Large intestine (tissue), 12 donors: ENCODE data around the gene DNAH8. TPM values are rescaled to one million over a fixed set of nuclear protein-coding genes. Genes with fewer than 3 reads are reported as not detected.

Source experiments
- DNase-seq, 2 donors: peaks; one replicate each; pipeline versions ENCODE4 v3.0.0 to v3.0.0-alpha.2; 2013
- H3K27ac ChIP-seq: one replicate; pipeline ENCODE4 v1.5.1; 2013; ENCODE audit warnings: low read length
- H3K27me3 ChIP-seq: 2 replicates; pipeline ENCODE4 v1.6.1; 2013; ENCODE audit warnings: low read length; ENCODE audit not compliant: control insufficient read depth, insufficient read depth
- H3K36me3 ChIP-seq: 2 replicates; pipeline ENCODE4 v1.6.1; 2013; ENCODE audit warnings: low read length; ENCODE audit not compliant: control insufficient read depth, insufficient read depth
- H3K4me1 ChIP-seq: one replicate; pipeline ENCODE4 v1.6.1; 2013; ENCODE audit warnings: low read length; ENCODE audit not compliant: control insufficient read depth, insufficient read depth
- H3K4me3 ChIP-seq: one replicate; pipeline ENCODE4 v1.5.1; 2013; ENCODE audit warnings: low read length
- H3K9me3 ChIP-seq: one replicate; pipeline ENCODE4 v1.6.1; 2013; ENCODE audit warnings: mild to moderate bottlenecking, low read depth, low read length, moderate library complexity; ENCODE audit not compliant: control insufficient read depth
- WGBS: methylation state at CpG from one replicate; pipeline ENCODE4 v1.1.5; 2013; ENCODE audit warnings: low lambda C conversion rate; ENCODE audit not compliant: insufficient coverage; 5-methylcytosine and 5-hydroxymethylcytosine counted together
- long read RNA-seq, 11 donors: transcript quantifications; one replicate each; lab custom pipeline, GENCODE V29; 2026
- polyA plus RNA-seq: library from polyadenylated mRNA; unstranded; fragments of 120-200 nt; gene quantifications from one replicate; pipeline ENCODE4 v1.2.1, GENCODE V29; 2013

Gene DNAH8
- 0.01 TPM for polyA plus RNA-seq
- long read RNA-seq, donor 1, result 0 reads
- long read RNA-seq, donor 2, result 0 reads
- long read RNA-seq, donor 3, result 0 reads
- long read RNA-seq, donor 4, result 0 reads
- long read RNA-seq, donor 5, result 0 reads
- long read RNA-seq, donor 6, result 0 reads
- long read RNA-seq, donor 7, result 0 reads
- long read RNA-seq, donor 8, result 0 reads
- long read RNA-seq, donor 9, result 0 reads
- long read RNA-seq, donor 10, result 0 reads
- long read RNA-seq, donor 11, result 0 reads

- Histone ChIP-seq H3K9me3 (no peaks in the 10 kb centered on the region), H3K4me1 (no peaks in the 10 kb centered on the region), H3K27me3 (peaks cover 35% of the 10 kb centered on the region), H3K4me3 (no peak within 1 kb of the TSS), H3K36me3 (no peaks in the 10 kb centered on the region), H3K27ac (no peak within 1 kb of the TSS)
- WGBS, result 0% methylated on average over 1 of the region's 44 CpGs
- no peak for DNase-seq
Observed at GRCh38 chr6:38715016-38715689, at the start of gene DNAH8. DNAH8 (plus strand) TSS chr6:38715311; CDS start chr6:38722810, 7,499 bp downstream.

GRCh38 chr6:38671885-38672467, 43.1 kb upstream of the DNAH8 start:
- H3K27me3 ChIP-seq, result no peaks in the 10 kb centered on the region
- H3K4me3 ChIP-seq, result no peak overlapping the region
- H3K9me3 ChIP-seq, result no peaks in the 10 kb centered on the region
- H3K36me3 ChIP-seq, result peaks cover 17% of the 10 kb centered on the region
- peak; percentile 19 to 35 for DNase-seq
- no peak overlapping the region for H3K27ac ChIP-seq
- no peaks in the 10 kb centered on the region for H3K4me1 ChIP-seq
- no CpG with 5 or more reads among the region's 2 CpGs for WGBS

- Histone ChIP-seq H3K9me3 (no peaks in the 10 kb centered on the region), H3K27ac (no peak overlapping the region), H3K27me3 (no peaks in the 10 kb centered on the region), H3K36me3 (peaks cover 26% of the 10 kb centered on the region), H3K4me1 (no peaks in the 10 kb centered on the region), H3K4me3 (no peak overlapping the region)
- WGBS, result 40% methylated on average over 2 of the region's 9 CpGs
- no peak for DNase-seq
Observed at GRCh38 chr6:38673397-38674165, 41.5 kb upstream of the DNAH8 start.

GRCh38 chr6:38676236-38676973, 38.7 kb upstream of the DNAH8 start:
- H3K27ac ChIP-seq, result no peak overlapping the region
- DNase-seq, result no peak

GRCh38 chr6:38676974-38677544, 38.1 kb upstream of the DNAH8 start:
- WGBS, result no CpG with 5 or more reads among the region's 1 CpG
- Histone ChIP-seq H3K9me3 (no peaks in the 10 kb centered on the region), H3K4me3 (no peak overlapping the region), H3K27me3 (no peaks in the 10 kb centered on the region), H3K4me1 (no peaks in the 10 kb centered on the region), H3K27ac (no peak overlapping the region), H3K36me3 (peaks cover 33% of the 10 kb centered on the region)
- no peak for DNase-seq

More at GRCh38 chr6:38676236-38676973, 38.7 kb upstream of the DNAH8 start:
- no peaks in the 10 kb centered on the region for H3K27me3 ChIP-seq
- H3K36me3 ChIP-seq, result peaks cover 30% of the 10 kb centered on the region
- WGBS, result no CpG with 5 or more reads among the region's 2 CpGs
- H3K4me3 ChIP-seq, result no peak overlapping the region
- no peaks in the 10 kb centered on the region for H3K9me3 ChIP-seq
- no peaks in the 10 kb centered on the region for H3K4me1 ChIP-seq

- Histone ChIP-seq H3K4me1 (no peaks in the 10 kb centered on the region), H3K36me3 (peaks cover 35% of the 10 kb centered on the region), H3K4me3 (no peak overlapping the region), H3K9me3 (no peaks in the 10 kb centered on the region), H3K27ac (no peak overlapping the region), H3K27me3 (no peaks in the 10 kb centered on the region)
- 100% methylated on average over 1 of the region's 7 CpGs for WGBS
- DNase-seq, result no peak
Observed at GRCh38 chr6:38678178-38678760, 36.8 kb upstream of the DNAH8 start.

- peaks cover 38% of the 10 kb centered on the region for H3K36me3 ChIP-seq
- no peaks in the 10 kb centered on the region for H3K4me1 ChIP-seq
- H3K4me3 ChIP-seq, result no peak overlapping the region
- no peaks in the 10 kb centered on the region for H3K9me3 ChIP-seq
- DNase-seq, result no peak
- no peak overlapping the region for H3K27ac ChIP-seq
- 90% methylated on average over 1 of the region's 1 CpG for WGBS
- H3K27me3 ChIP-seq, result no peaks in the 10 kb centered on the region
Observed at GRCh38 chr6:38679668-38680067, 35.4 kb upstream of the DNAH8 start.

GRCh38 chr6:38681850-38682249, 33.3 kb upstream of the DNAH8 start:
- Histone ChIP-seq H3K36me3 (peaks cover 24% of the 10 kb centered on the region), H3K27ac (no peak overlapping the region), H3K9me3 (no peaks in the 10 kb centered on the region), H3K4me3 (no peak overlapping the region), H3K27me3 (no peaks in the 10 kb centered on the region), H3K4me1 (no peaks in the 10 kb centered on the region)
- no peak for DNase-seq
- 100% methylated on average over 2 of the region's 2 CpGs for WGBS

- Histone ChIP-seq H3K4me3 (no peak overlapping the region), H3K36me3 (peaks cover 11% of the 10 kb centered on the region), H3K27me3 (no peaks in the 10 kb centered on the region), H3K9me3 (no peaks in the 10 kb centered on the region), H3K4me1 (no peaks in the 10 kb centered on the region), H3K27ac (no peak overlapping the region)
- DNase-seq, result no peak
- no CpG with 5 or more reads among the region's 1 CpG for WGBS
Observed at GRCh38 chr6:38684237-38684636, 30.9 kb upstream of the DNAH8 start.
